Measurements from ENCODE around the gene BPIFB2.
"Not testable (repeated sequence)": the region's sequence is repeated elsewhere in the genome, so short reads cannot be mapped to it uniquely, and the experiment has no call there.

BPIFB2 gene, protein sequence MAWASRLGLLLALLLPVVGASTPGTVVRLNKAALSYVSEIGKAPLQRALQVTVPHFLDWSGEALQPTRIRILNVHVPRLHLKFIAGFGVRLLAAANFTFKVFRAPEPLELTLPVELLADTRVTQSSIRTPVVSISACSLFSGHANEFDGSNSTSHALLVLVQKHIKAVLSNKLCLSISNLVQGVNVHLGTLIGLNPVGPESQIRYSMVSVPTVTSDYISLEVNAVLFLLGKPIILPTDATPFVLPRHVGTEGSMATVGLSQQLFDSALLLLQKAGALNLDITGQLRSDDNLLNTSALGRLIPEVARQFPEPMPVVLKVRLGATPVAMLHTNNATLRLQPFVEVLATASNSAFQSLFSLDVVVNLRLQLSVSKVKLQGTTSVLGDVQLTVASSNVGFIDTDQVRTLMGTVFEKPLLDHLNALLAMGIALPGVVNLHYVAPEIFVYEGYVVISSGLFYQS

DNA sequence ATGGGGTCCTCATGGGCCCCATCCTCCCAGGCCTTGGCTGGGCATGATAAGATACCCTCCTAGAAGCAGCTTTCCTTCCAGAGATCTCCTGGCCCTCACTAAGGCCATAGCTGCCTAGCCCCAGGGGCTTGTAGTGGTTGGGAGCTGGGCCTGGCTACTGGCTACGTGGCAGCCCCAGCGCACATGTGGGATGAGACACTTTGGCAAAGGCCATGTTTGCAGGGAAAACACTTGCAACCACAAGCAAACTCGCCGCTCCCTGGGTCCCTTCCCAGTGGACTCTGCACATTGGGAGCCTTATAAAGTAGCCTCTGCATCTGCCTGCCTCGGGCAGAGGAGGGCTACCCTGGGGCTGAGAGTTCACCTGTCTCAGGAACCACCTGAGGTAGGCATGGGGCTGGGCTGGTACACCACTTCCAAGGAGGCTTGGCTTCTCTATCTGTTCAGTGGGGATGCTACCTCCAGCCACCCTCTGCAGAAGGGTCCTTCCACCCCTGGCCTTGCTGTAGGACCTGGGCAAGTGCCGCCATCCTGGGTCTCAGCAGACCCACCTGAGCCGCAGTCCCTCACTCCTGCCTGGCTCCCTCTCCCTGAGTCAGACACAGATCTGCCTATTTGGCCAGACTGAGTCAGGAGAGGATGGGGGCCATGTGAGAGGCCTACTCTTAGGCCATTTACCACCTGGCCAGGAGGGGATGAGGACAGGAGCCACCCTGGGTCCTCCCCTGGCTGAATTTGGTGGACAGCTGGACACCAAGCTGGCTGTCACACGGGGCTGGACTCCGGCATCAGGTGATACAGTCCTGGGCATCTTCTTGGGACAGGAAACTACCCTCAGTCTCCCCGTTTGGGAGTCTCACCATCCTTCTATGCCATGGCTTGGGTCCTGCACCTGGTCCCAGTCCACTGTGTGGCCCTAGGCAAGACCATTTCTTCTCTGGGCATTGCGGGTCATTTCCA lies at the start of gene BPIFB2:
Gene BPIFB2, plus strand, starts transcription at position 329 of the 960 bp plus-strand sequence. CDS start 871 bp downstream, outside the sequence.
- no peak for DNase-seq (ENCODE audit: extremely low read depth in 1 of 2, low read depth in 1 of 2)

DNA sequence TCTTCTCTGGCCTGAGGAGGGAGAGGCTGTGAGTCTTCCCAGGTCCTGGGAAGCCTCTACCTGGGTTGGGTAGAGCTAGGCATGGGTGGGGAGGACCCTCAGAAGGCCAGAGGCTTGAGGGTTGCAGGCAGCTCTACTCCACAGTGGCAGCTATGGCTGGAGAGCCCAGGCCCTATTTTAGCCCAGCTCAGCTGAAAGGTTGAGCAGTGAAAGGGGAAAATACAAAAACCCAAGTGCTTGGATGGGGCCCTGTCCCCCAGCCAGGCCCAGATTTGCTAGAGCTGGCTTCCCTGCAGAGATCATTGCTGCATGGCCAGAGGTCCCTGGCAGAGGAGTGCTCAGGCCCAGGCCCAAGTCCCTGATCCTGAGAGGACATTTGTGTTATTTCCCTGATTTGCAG lies 48.9 kb upstream of the BPIFB2 start:
- DNase-seq (ENCODE audit: extremely low read depth in 1 of 2, low read depth in 1 of 2) = no peak

DNA sequence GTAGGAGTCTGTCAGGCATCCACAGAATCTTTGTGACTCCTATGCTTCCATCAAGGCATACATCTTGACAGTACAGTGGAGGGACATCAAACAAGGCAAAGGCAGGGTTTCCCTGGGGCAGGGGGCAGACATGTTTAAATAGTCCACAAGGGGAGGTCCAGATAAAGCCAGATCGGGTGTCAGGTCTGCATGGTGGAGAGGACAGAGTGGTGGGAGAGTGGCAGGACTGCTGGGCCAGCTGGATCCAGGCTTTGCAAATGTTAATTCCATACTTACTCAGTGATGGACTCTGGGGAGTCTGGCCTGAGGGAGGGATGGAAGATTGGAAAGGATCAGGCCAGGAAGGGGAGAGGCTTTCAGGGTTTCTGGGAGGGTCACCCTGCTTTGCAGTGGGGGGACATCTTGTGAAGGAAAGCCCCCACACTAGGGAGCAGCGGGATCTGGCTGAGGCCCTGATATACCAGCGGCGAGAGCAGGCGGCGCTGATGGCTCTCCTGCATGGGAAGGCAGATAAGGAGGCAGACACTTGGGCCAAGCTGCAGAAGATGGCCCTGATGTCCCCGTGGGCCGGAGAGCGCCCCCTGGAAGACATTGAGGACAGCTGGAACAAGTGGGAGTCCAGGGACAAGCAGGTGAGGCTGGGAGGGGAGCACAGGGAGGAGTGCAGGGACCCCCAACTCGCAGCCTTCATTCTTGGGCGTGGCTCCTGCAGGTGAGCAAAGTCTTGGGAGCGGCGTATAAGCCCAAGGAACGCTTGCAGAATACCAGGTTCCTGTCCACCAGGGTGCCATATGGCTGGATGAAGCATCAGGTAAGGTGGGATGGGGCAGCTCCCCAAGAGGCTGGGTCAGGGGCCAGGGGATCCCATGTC lies 47.9 kb upstream of the BPIFB2 start:
- DNase-seq (ENCODE audit: extremely low read depth in 1 of 2, low read depth in 1 of 2) = no peak

DNA sequence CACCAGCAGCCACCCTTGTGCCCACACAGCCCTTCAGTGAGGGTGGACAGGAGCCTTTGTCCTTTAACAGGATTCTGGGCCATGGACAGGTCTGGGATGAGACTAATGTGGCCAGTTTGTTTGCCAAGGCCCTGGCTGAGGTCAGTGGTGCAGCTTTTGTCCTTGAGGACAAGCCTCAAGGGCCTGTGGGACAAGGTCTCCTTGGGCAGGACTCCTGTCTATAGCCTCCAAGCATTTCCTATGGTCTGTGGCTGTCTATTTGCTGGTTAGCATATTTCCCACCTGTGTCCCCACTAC lies 47.3 kb upstream of the BPIFB2 start:
- DNase-seq (ENCODE audit: extremely low read depth in 1 of 2, low read depth in 1 of 2) = no peak

DNA sequence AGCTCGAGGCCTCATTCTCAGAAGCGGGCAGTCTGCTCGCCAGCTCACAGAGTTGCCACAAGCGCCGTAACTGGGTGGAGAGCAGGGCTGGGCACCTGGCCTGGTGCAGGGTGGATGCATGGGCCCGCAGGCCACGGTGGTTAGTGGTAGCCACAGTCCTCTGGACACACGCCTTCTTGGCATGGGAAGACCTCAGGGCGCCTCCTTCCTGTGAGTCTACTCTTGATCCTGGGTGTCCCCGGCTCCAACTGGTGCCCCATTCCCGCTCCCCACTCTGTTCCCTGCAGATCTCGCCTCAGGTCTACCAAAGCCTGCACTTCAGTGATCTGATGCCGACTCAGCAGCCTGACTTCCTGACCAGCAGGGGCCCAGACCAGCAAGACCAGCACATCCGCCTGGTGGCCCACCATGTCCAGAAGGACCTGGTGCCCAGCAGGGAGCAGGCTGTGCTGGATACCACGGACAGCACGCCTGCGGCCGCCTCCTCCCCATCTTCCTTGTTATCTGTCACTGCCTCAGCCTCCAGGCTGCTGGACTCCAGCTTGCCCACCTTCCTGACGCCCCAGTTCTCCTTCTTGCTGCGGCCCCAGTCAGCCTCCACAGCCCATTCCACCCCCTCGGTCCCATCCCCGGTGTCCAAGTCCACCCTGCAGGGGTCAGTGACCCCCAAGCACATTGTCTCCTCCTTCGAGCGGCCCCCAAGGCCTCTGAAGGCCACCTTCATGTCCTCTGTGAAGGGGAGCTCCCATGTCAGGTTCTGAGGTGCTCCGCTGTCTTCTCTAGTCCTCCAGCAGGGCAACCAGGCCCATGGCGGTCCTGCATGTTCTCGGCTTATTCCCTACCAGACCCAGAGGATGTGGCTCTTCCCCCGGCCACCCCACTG lies 46.4 kb upstream of the BPIFB2 start:
- no peak for DNase-seq (ENCODE audit: extremely low read depth in 1 of 2, low read depth in 1 of 2)

DNA sequence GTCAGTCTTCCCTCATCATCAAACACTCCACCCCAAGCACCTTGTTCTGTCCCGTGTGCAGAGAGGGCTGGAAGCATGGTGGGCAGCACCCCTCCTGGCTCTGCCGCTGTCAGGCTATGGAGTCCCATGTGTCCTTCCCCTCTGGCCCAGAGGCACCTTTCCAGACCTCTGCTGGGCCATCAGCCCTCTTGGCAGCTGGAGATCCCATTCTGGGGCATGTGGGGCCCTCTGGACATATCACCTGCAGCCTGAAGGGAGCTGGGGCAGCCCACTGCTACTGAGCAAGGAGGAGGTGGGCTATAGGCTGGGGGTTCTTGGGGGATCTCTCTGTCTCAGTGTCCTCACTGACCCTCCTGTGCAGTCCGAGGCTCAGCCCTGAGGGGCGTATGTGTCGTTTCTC lies 45.5 kb upstream of the BPIFB2 start:
- DNase-seq (ENCODE audit: extremely low read depth in 1 of 2, low read depth in 1 of 2) = no peak

DNA sequence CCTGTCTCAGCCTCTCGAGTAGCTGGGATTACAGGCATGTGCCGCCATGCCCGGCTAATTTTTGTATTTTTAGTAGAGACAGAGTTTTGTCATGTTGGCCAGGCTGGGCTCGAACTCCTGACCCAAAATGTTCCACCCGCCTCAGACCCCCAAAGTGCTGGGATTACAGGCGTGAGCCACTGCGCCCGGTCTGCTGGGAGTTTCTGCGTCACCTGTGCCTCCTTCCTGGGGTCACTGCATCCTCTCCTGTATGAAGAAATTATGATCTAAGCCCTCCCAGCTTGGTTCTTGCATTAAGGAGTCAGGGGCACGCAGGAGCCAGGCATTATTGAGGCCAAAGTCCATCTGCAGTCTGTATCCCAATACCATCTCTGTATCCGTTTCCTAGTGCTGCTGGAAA lies 44.9 kb upstream of the BPIFB2 start:
- not testable (repeated sequence) for DNase-seq (ENCODE audit: extremely low read depth in 1 of 2, low read depth in 1 of 2)

DNA sequence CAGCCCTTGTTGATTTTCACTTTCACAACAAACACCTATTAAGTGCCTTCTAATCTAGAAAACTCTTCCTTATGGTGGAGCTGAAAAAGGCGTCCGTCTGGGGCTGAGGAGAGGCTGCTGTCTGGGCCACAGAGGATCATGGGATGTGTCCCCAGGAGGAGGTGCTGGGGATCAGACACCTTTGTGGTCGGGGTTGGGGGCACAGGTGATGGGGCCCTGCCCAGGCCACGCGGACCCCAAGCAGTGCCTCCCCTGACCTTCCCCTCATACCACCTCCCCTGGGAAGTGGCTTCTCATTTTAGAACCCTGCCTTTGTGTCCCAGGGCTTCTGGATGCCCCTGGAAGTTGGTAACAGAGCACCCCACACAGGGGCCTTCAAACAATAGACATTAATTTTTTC lies 44.3 kb upstream of the BPIFB2 start:
- DNase-seq (ENCODE audit: extremely low read depth in 1 of 2, low read depth in 1 of 2) = no peak

DNA sequence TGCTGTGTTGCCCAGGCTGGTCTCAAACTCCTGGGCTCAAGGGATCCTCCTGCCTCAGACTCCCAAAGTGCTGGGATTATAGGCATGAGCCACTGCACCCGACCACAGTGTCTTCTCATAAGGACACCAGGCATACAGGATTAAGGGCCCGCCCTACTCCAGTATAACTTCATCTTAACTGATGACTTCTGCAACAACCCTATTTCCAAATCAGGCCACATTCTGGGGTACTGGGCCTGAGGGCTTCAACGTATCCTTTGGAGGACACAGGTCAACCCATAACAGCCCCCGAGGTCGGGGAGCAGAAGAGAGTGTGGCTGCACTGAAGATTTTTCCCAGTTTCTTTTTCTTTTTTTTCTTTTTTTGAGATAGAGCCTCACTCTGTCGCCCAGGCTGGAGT lies 42.9 kb upstream of the BPIFB2 start:
- no peak for DNase-seq (ENCODE audit: extremely low read depth in 1 of 2, low read depth in 1 of 2)

DNA sequence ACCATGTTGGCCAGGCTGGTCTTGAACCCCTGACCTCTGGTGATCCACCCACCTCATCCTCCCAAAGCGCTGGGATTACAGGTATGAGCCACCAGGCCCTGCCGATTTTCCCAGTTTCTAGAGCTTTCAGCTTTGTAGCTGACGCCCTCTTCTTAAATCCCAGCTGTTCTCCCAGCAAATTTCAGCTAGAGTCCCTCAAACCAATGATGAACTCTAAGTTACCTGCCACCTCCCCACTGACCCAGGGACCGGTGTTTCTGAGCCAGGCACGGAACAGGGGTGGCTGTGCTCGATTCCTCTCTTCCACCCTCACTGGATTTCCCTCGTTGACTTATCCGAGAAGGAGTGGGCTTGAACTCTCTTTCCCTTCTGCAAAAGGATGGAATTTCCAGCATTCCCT lies 42.4 kb upstream of the BPIFB2 start:
- DNase-seq (ENCODE audit: extremely low read depth in 1 of 2, low read depth in 1 of 2) = no peak

DNA sequence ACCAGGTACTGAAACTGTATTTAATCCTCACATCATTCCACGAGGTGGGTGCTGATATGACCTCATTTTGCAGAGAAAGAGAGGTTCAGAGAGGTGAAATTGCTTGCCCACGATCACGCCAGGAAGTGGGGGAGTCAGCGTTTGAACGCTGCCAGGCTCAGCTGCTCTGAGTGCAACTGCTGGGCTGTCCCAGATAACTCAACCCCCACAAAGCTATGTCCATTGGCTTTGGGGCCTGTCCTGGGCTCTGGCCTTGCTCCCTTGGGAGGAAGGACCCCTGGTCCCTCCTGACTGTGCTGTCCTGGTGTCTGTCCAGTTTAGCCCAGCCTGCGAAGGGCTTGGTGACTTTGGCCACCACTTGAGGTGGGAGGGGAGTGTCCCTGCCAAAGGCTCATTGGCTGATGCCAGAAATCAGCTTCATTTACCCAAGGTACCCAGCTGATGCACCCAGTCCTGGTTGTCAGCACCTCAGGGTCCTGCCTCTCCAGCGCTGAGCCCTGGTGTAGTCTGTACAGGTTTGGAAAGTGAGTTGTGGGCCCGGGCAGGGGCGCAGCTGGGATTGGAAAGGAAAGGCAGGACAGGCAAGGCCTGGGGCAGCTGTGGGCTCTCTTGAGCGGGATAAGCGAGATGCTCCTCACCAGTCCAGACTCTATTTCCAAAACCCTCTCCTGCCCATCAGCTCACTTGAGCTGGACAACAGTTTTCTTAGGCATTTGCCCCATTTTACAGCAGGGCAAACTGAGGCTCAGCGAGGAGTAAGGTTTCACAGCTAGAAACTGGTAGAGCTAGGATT lies 41.7 kb upstream of the BPIFB2 start:
- no peak for DNase-seq (ENCODE audit: extremely low read depth in 1 of 2, low read depth in 1 of 2)

DNA sequence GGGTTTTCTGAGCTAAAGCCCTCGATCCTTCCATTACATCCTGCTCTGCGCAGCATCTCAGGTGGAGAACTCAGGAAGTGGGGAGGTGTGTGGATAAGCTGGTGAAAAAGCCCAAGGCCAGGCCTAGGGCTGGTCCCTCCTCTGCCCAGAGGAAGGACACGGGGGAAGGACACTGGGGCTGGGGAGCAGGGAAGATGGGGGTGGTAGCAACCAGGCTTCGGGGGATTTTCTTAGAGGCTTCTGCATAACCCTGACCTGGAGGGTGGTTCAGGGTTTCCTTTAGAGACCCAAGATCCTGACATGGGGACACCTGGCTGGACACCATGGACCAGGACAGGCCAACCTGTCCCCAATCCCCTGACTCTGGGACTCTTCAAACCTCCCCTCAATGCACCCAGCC lies 41.1 kb upstream of the BPIFB2 start:
- DNase-seq (ENCODE audit: extremely low read depth in 1 of 2, low read depth in 1 of 2) = no peak

DNA sequence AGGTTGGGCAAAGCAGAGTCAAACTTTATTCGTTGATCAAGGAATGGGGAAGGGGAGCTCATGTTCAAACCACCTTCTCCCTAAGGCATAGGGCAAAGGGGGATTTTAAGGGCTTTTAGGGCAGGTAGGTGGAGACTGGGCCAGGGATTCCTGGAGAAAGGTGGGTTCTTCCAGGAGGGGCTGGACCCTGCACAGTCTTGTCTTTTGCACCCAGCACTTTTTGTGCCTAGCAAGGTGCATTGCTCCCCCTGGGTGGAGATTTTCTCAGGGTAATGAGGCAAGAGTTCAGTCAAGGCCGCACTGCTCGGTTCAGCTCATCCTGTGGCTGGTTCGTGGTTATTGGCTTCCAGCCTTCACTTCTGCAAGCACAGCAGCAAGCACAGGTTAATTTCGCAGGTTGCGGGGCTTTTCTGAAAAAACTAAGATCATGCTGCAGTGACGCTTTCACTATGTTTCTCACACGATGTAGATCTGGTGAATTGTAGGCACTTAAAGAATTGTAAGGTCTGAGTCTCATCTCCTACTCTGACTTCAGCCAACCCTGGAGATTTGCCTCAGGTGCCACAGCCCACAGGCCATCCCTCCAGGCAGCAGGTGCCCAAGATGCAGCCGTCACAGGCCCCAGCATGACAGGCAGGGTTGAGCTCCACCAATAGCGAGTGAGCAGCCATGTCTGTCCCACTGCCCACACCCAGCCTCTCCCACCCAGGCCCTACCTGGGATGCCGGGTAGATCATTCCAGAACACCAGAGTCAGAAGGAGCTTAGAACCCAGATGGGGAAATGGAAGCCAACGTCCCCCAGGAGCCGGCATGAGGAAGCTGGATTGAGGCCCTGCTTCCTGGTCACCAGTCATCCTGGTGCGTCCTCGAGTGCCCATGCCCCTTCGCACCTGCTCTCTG lies 40.4 kb upstream of the BPIFB2 start:
- no peak for DNase-seq (ENCODE audit: extremely low read depth in 1 of 2, low read depth in 1 of 2)

DNA sequence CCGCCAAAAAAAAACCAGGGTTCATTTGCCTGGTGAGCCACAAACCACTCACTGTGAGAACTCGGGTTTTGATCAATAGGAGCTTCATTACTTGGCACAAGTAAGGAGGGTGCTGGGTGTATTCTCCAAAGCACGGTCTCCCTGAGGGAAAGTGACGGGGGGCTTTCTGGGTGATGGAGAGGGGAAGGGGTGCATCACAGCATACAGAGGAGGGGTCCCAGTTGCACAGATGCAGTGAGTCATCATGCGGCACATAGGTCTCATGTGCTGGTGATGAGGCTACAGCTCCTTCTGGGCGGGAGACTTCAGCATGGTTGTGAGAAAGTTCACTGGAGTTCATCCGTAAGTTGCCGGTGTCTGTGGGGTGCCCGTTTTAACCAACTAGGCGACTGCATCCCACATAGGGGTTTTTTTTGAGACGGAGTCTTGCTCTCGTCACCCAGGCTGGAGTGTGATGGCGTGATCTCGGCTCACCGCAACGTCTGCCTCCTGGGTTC lies 39.5 kb upstream of the BPIFB2 start:
- peak in 1 of 2 donors; percentile 45 for DNase-seq (ENCODE audit: extremely low read depth in 1 of 2, low read depth in 1 of 2)

DNA sequence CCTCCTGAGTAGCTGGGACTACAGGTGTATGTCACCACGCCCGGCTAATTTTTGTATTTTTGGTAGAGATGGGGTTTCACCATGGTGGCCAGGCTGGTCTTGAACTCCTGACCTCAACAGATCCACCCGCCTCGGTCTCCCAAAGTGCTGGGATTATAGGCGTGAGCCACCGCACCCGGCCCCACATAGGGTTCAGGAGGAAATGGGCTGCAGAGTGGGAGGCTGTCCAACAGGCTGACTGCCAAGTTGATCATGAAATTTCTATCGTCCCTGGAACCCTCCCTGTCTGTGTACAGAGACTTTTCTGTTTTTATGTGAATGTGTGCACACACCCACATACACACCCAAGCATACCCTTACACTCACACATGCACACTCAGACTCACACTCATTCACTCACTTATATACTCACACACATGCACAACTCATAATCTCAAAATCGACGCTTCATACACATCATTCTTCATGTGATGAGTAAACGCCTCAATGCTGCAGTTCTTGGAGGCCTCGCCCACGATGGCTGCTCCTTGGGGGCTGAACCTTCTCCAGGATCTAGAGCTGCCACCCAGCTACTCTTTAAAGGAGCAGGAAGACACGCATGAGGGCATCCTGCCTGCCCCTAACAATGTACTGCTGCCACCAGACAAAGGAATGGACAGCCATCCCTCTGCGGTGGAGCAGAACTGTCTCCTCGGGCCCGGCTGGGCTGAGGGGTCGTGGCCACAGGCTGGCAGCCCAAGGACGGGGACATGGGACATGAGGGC lies 38.8 kb upstream of the BPIFB2 start:
- no peak for DNase-seq (ENCODE audit: extremely low read depth in 1 of 2, low read depth in 1 of 2)

DNA sequence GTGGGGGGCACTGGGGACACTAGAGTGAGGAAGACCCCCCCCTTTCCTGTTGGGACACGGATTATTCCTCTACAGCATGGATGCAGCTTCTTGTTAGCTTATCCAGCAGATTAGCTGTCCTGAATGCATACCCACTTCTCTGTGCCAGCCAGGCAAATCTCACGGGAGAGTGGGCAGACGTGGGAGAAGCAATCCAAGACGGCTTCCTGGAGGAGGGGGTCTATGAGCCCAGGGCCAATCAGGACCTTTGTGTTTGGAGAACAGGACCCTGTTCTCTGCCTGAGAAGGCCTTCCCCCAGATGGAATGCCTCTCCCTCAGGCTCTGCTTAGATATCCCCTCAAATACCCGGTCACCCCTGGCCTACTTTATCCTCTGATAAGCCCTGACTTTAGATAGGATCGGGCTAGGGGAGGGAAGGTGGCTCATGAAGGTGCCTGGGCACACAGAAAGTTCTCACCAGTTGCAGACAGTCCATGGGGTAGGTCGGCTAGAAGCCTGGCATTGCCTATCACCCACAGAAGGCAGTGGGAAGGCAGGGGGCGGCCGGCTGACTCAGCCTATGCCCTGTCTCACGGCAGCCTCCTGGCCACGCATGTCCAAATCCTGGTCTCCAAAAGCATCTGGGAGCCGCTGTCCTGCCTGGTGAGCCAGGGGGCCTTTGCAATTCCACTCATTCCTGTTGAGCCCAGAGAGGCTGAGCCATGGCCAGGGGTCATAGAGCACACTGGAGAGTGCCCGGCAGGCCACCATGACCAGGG lies 38.0 kb upstream of the BPIFB2 start:
- DNase-seq (ENCODE audit: extremely low read depth in 1 of 2, low read depth in 1 of 2) = no peak

All from activated CD8-positive, alpha-beta memory T cell treated with anti-CD3 and anti-CD28 coated beads for 1 hour (primary cell).